ENCODE measurements around the gene CFAP74. TPM values are rescaled to one million over a fixed set of nuclear protein-coding genes. Genes with fewer than 3 reads are reported as not detected.
A peak's percentile ranks its signal among the peaks of the same experiment; 100 is the strongest.

CFAP74 gene
- polyA plus RNA-seq, 1 donor (not counting 4 experiments of a cell fraction or from before 2014, with no cell fraction given): not detected

GRCh38 chr1:2050793-2051682, 47.5 kb upstream of the CFAP74 start:
- Histone ChIP-seq H3K79me2 (ENCODE audit: control insufficient read depth, insufficient read depth, low read length) (peaks cover 26% of the 10 kb centered on the region), H3K9me3 (ENCODE audit: control insufficient read depth, low read depth, low read length) (no peaks in the 10 kb centered on the region), H3K36me3 (ENCODE audit: control insufficient read depth in 2 of 2, extremely low read depth in 1 of 2, insufficient read depth in 2 of 2, low read length in 2 of 2) (peaks cover 0 to 3% of the 10 kb centered on the region in 2 experiments), H3K4me2 (ENCODE audit: control insufficient read depth, extremely low read depth, insufficient read depth, low read depth, low read length) (peak overlapping the region; percentile 81), H3K9ac (ENCODE audit: control insufficient read depth, extremely low read depth, insufficient read depth, low read length) (peak overlapping the region; percentile 71), H3K4me1 (ENCODE audit: control insufficient read depth, extremely low read depth, insufficient read depth, low read length) (peaks cover 13% of the 10 kb centered on the region), H3K9me1 (ENCODE audit: control insufficient read depth, extremely low read depth, insufficient read depth, low read length) (peaks cover 9% of the 10 kb centered on the region), H3K27ac (ENCODE audit: control insufficient read depth, insufficient read depth, low read length) (peak overlapping the region; percentile 8), H4K20me1 (ENCODE audit: control insufficient read depth, extremely low read depth, insufficient read depth, low read length) (peaks cover 9% of the 10 kb centered on the region), H2AFZ (ENCODE audit: control insufficient read depth, low read length) (peak overlapping the region; percentile 12), H3K4me3 (ENCODE audit: control insufficient read depth in 2 of 3, extremely low read depth in 1 of 3, insufficient read depth in 2 of 3, low read depth in 1 of 3, low read length in 3 of 3) (peak overlapping the region; percentile 78 to 90 (median 86)), H3K27me3 (ENCODE audit: control insufficient read depth, extremely low read depth, insufficient read depth, low read length) (no peaks in the 10 kb centered on the region)
- DNase-seq (ENCODE audit: low read depth, low spot score) (no peak), FAIRE-seq (no peak)
- dilution Hi-C loops (cut with MboI; ENCODE audit: extremely low pct_ligation_motif_present, low sequenced_read_pairs): no loop called here
- TF ChIP-seq EZH2 (IDR thresholded peaks at IDR 0.05; ENCODE audit: low read length): no peak
- no peak for TF ChIP-seq CTCF (optimal IDR thresholded peaks at IDR 0.05 in 1 of 3, IDR thresholded peaks at IDR 0.05 in 1 of 3, conservative IDR thresholded peaks at IDR 0.05 in 1 of 3; ENCODE audit: extremely low read depth in 1 of 3, insufficient read depth in 2 of 3, low read length in 3 of 3)

GRCh38 chr1:2050461-2050792, 46.8 kb upstream of the CFAP74 start:
- Histone ChIP-seq H3K9ac (ENCODE audit: control insufficient read depth, extremely low read depth, insufficient read depth, low read length) (peak overlapping the region; percentile 71), H3K9me1 (ENCODE audit: control insufficient read depth, extremely low read depth, insufficient read depth, low read length) (peaks cover 9% of the 10 kb centered on the region), H3K4me3 (ENCODE audit: control insufficient read depth in 2 of 3, extremely low read depth in 1 of 3, insufficient read depth in 2 of 3, low read depth in 1 of 3, low read length in 3 of 3) (peak overlapping the region; percentile 78 to 90 (median 86)), H4K20me1 (ENCODE audit: control insufficient read depth, extremely low read depth, insufficient read depth, low read length) (peaks cover 9% of the 10 kb centered on the region), H3K4me1 (ENCODE audit: control insufficient read depth, extremely low read depth, insufficient read depth, low read length) (peaks cover 13% of the 10 kb centered on the region), H3K27ac (ENCODE audit: control insufficient read depth, insufficient read depth, low read length) (no peak overlapping the region), H3K79me2 (ENCODE audit: control insufficient read depth, insufficient read depth, low read length) (peaks cover 26% of the 10 kb centered on the region), H3K4me2 (ENCODE audit: control insufficient read depth, extremely low read depth, insufficient read depth, low read depth, low read length) (peak overlapping the region; percentile 81), H3K27me3 (ENCODE audit: control insufficient read depth, extremely low read depth, insufficient read depth, low read length) (no peaks in the 10 kb centered on the region), H3K36me3 (ENCODE audit: control insufficient read depth in 2 of 2, extremely low read depth in 1 of 2, insufficient read depth in 2 of 2, low read length in 2 of 2) (peaks cover 0 to 2% of the 10 kb centered on the region in 2 experiments), H2AFZ (ENCODE audit: control insufficient read depth, low read length) (peak overlapping the region; percentile 12), H3K9me3 (ENCODE audit: control insufficient read depth, low read depth, low read length) (no peaks in the 10 kb centered on the region)
- DNase-seq (ENCODE audit: low read depth, low spot score) (no peak), FAIRE-seq (no peak)
- dilution Hi-C loops (cut with MboI; ENCODE audit: extremely low pct_ligation_motif_present, low sequenced_read_pairs): no loop called here
- TF ChIP-seq CTCF (optimal IDR thresholded peaks at IDR 0.05 in 1 of 3, IDR thresholded peaks at IDR 0.05 in 1 of 3, conservative IDR thresholded peaks at IDR 0.05 in 1 of 3; ENCODE audit: extremely low read depth in 1 of 3, insufficient read depth in 2 of 3, low read length in 3 of 3) (no peak), EZH2 (IDR thresholded peaks at IDR 0.05; ENCODE audit: low read length) (no peak)
